PFSK-1 (cell line): ENCODE results near the gene MAN1A2.

ENCODE experiments used
- POLR2AphosphoS5 ChIP-seq: IDR thresholded peaks from 2 replicates; pipeline ENCODE4 v1.6.1; 2012; ENCODE audit warnings: low read depth, mild to moderate bottlenecking, control low read depth, low read length, moderate library complexity
- SIN3A ChIP-seq: IDR thresholded peaks from 2 replicates; pipeline ENCODE4 v1.6.1; 2012; ENCODE audit warnings: mild to moderate bottlenecking, low read length, moderate library complexity, borderline replicate concordance; ENCODE audit not compliant: insufficient read depth
- TAF1 ChIP-seq: IDR thresholded peaks from 2 replicates; pipeline ENCODE4 v1.6.1; 2012; ENCODE audit warnings: low read length, control low read depth, borderline replicate concordance; ENCODE audit not compliant: insufficient read depth
- TF ChIP-seq, protein P1 (sequence below), 2 experiments: IDR thresholded peaks; 2 replicates each; pipeline versions ENCODE4 v1.6.1 to v1.8.0; 2011 to 2012; ENCODE audit warnings: low read depth in 2 of 2, low read length in 2 of 2, control low read depth in 1 of 2, inconsistent platforms in 1 of 2, mild to moderate bottlenecking in 1 of 2, moderate library complexity in 1 of 2; ENCODE audit not compliant: insufficient read depth in 1 of 2

DNA sequence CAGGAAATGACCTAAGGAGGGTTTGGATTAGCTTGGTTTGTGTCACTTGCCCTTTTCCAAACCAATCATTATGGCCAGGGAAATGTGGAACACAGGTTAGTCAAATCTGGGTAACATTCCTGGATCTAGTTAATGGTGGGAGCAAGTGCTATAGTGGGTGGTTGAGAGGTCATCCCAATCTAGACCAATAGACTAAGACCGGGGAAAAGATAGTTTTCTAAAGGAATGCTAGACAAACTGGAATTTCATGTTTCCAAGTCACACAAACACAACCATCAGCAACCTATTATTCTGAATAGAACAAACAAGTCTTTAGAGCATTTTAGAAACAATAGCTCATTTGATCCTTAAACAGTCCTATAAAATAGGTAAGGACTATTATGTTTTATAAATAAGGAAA lies 4.3 kb upstream of the MAN1A2 start:
- no peak for TF ChIP-seq TAF1
- TF ChIP-seq, protein P1, sequence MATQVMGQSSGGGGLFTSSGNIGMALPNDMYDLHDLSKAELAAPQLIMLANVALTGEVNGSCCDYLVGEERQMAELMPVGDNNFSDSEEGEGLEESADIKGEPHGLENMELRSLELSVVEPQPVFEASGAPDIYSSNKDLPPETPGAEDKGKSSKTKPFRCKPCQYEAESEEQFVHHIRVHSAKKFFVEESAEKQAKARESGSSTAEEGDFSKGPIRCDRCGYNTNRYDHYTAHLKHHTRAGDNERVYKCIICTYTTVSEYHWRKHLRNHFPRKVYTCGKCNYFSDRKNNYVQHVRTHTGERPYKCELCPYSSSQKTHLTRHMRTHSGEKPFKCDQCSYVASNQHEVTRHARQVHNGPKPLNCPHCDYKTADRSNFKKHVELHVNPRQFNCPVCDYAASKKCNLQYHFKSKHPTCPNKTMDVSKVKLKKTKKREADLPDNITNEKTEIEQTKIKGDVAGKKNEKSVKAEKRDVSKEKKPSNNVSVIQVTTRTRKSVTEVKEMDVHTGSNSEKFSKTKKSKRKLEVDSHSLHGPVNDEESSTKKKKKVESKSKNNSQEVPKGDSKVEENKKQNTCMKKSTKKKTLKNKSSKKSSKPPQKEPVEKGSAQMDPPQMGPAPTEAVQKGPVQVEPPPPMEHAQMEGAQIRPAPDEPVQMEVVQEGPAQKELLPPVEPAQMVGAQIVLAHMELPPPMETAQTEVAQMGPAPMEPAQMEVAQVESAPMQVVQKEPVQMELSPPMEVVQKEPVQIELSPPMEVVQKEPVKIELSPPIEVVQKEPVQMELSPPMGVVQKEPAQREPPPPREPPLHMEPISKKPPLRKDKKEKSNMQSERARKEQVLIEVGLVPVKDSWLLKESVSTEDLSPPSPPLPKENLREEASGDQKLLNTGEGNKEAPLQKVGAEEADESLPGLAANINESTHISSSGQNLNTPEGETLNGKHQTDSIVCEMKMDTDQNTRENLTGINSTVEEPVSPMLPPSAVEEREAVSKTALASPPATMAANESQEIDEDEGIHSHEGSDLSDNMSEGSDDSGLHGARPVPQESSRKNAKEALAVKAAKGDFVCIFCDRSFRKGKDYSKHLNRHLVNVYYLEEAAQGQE (IDR thresholded peaks at IDR 0.05; ENCODE audit: insufficient read depth in 1 of 2, low read depth in 2 of 2, low read length in 2 of 2): no peak
- TF ChIP-seq POLR2AphosphoS5: no peak
- no peak for TF ChIP-seq SIN3A
